B cell (primary cell): ENCODE results near the gene FAM227B. TPM values are rescaled to one million over a fixed set of nuclear protein-coding genes. Genes with fewer than 3 reads are reported as not detected.
"Not testable (repeated sequence)": the region's sequence is repeated elsewhere in the genome, so short reads cannot be mapped to it uniquely, and the experiment has no call there.

ENCODE experiments used
- ATAC-seq: fragments of 200-7000 bp; cut with Tn5 transposase; one replicate; pipeline ENCODE4 v1.10.0; 2021; ENCODE audit warnings: low read depth, mild to moderate bottlenecking, moderate number of reproducible peaks, moderate library complexity
- CTCF ChIA-PET: fragments of 350-600 bp; sonication (Branson Sonifier 250); formaldehyde crosslinking; loops from one replicate; lab custom pipeline; 2021; ENCODE audit warnings: antibody characterized with exemption, inconsistent platforms; lab: Charles Lee
- POLR2A ChIA-PET: fragments of 350-600 bp; sonication (Branson Sonifier 250); formaldehyde crosslinking; loops from one replicate; lab custom pipeline; 2021; ENCODE audit warnings: antibody characterized with exemption; lab: Charles Lee
- DNase-seq: peaks from one replicate; pipeline ENCODE4 v3.0.0; 2013
- H2AFZ ChIP-seq: 2 replicates; pipeline ENCODE4 v1.6.1; 2012; ENCODE audit warnings: mild to moderate bottlenecking, low read depth, low read length; ENCODE audit not compliant: insufficient read depth, poor library complexity, severe bottlenecking
- H3K27ac ChIP-seq, 2 donors: 1 replicate in 1 of 2; 2 replicates in 1 of 2; pipeline ENCODE4 v1.5.1; 2012 to 2013; ENCODE audit warnings: low read length in 2 of 2, mild to moderate bottlenecking in 2 of 2, moderate library complexity in 1 of 2
- H3K27me3 ChIP-seq, 4 experiments: fragments of 200-600 bp in 1 of 4; sonication (generic) in 1 of 4; replicated peaks in 1 of 4; 1 replicate in 2 of 4; 2 replicates in 2 of 4; pipeline versions ENCODE4 v1.6.1 to v1.7.0; 2013 to 2016; ENCODE audit warnings: low read length in 3 of 4, mild to moderate bottlenecking in 2 of 4, mixed read lengths in 1 of 4, moderate library complexity in 1 of 4; ENCODE audit not compliant: insufficient read depth in 4 of 4, control insufficient read depth in 3 of 4; ENCODE audit errors: control extremely low read depth in 1 of 4
- H3K36me3 ChIP-seq, 2 experiments: replicated peaks in 1 of 2; 1 replicate in 1 of 2; 2 replicates in 1 of 2; pipeline versions ENCODE4 v1.6.1 to v1.7.1; 2013; ENCODE audit warnings: low read length in 1 of 2; ENCODE audit not compliant: insufficient read depth in 2 of 2, control insufficient read depth in 1 of 2; ENCODE audit errors: control extremely low read depth in 1 of 2, extremely low read depth in 1 of 2
- H3K4me1 ChIP-seq, 2 donors: fragments of 200-600 bp in 1 of 2; sonication (generic) in 1 of 2; 1 replicate in 1 of 2; 2 replicates in 1 of 2; pipeline versions ENCODE4 v1.5.1 to v1.6.1; 2013 to 2017; ENCODE audit warnings: low read length in 2 of 2; ENCODE audit not compliant: control insufficient read depth in 2 of 2, insufficient read depth in 2 of 2
- H3K4me2 ChIP-seq: replicated peaks from 2 replicates; pipeline ENCODE3; 2012; ENCODE audit warnings: mild to moderate bottlenecking, low read depth, low read length; ENCODE audit not compliant: poor library complexity, severe bottlenecking
- H3K4me3 ChIP-seq, 5 experiments: fragments of 200-600 bp in 1 of 5; sonication (generic) in 1 of 5; 1 replicate in 3 of 5; 2 replicates in 2 of 5; pipeline versions ENCODE4 v1.5.1 to v1.7.0; 2011 to 2016; ENCODE audit warnings: low read length in 4 of 5, mild to moderate bottlenecking in 4 of 5, low read depth in 2 of 5, control low read depth in 1 of 5, moderate library complexity in 1 of 5; ENCODE audit not compliant: insufficient read depth in 1 of 5; ENCODE audit errors: control extremely low read depth in 1 of 5, extremely low read depth in 1 of 5
- H3K79me2 ChIP-seq: fragments of 200-600 bp; sonication (generic); one replicate; pipeline ENCODE4 v1.6.0; 2016; ENCODE audit warnings: low read length; ENCODE audit not compliant: control insufficient read depth, insufficient read depth
- H3K9ac ChIP-seq: fragments of 200-600 bp; sonication (generic); 2 replicates; pipeline ENCODE4 v1.6.1; 2017; ENCODE audit warnings: mild to moderate bottlenecking, low read length, moderate library complexity
- H3K9me3 ChIP-seq, 3 donors: one replicate each; pipeline versions ENCODE4 v1.6.1 to v1.7.1; 2013; ENCODE audit warnings: low read length in 2 of 3; ENCODE audit not compliant: control insufficient read depth in 2 of 3, insufficient read depth in 1 of 3; ENCODE audit errors: control extremely low read depth in 1 of 3
- H4K20me1 ChIP-seq: 2 replicates; pipeline ENCODE4 v1.6.0; 2012; ENCODE audit warnings: mild to moderate bottlenecking, low read length; ENCODE audit not compliant: insufficient read depth, control insufficient read depth, poor library complexity, severe bottlenecking
- H3K27ac Mint-ChIP-seq: one replicate; pipeline ENCODE4 v1.8.0; 2021; ENCODE audit warnings: mixed read lengths
- H3K27me3 Mint-ChIP-seq: one replicate; pipeline ENCODE4 v1.8.0; 2021; ENCODE audit warnings: mixed read lengths
- H3K4me1 Mint-ChIP-seq: one replicate; pipeline ENCODE4 v1.8.0; 2021; ENCODE audit warnings: mixed read lengths
- H3K4me3 Mint-ChIP-seq: one replicate; pipeline ENCODE4 v1.8.0; 2021; ENCODE audit warnings: mixed read lengths
- H3K9me3 Mint-ChIP-seq: one replicate; pipeline ENCODE4 v1.8.0; 2022; ENCODE audit warnings: mixed read lengths; ENCODE audit not compliant: insufficient read depth
- EZH2 ChIP-seq: IDR thresholded peaks from 2 replicates; pipeline ENCODE4 v1.6.1; 2012; ENCODE audit warnings: borderline replicate concordance, low read depth, mild to moderate bottlenecking, moderate library complexity, low read length; ENCODE audit not compliant: insufficient read depth, poor library complexity, severe bottlenecking
- WGBS: methylation state at CpG from one replicate; pipeline ENCODE4 v1.1.5; 2013; ENCODE audit warnings: missing lambda C conversion rate; ENCODE audit not compliant: insufficient coverage; 5-methylcytosine and 5-hydroxymethylcytosine counted together
- intact Hi-C: fragments of 100-400 bp; cut with micrococcal nuclease; formaldehyde crosslinking; loops from one replicate; pipeline ENCODE4 v1.10.0; 2022
- polyA plus RNA-seq: library from polyadenylated mRNA; depleted of rRNA; stranded (reverse); fragments of >200 nt; gene quantifications from 2 replicates; pipeline ENCODE4 v1.2.3, GENCODE V29; 2012
- total RNA-seq, 2 donors: library from RNA; stranded (reverse); fragments of 120-200 nt in 1 of 2; gene quantifications; 1 replicate in 1 of 2; 2 replicates in 1 of 2; pipeline versions ENCODE4 v1.2.3 to v1.2.4, GENCODE V29; 2013 to 2022
- TF ChIP-seq, protein P1 (sequence below): fragments of 200-600 bp; IDR thresholded peaks from one replicate; pipeline ENCODE4 v1.8.0; 2022; ENCODE audit warnings: antibody characterized with exemption, mild to moderate bottlenecking

Gene FAM227B
- total and polyA plus RNA-seq, 2 donors (not counting 1 experiment from before 2014, with no cell fraction given) = 5.6 to 8.9 TPM

DNA sequence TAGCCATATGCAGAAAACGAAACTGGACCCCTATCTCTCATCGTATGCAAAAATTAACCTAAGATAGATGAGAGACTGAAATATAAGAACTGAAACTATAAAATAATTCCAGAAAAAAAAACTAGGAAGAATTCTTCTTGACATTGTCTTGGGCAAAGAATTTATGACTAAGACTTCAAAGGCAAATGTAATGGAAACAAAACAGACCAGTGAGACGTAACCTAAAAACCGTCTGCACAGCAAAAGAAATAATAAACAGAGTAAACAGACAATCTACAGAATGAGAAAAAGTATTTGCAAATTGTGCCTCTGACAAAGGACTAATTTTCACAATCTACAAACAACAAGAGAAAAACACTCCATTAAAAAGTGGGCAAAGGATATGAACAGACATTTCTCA is 92.3 kb downstream of the FAM227B start:
- Mint-ChIP-seq H3K4me1 (no peaks in the 10 kb centered on the region), H3K4me3 (no peak overlapping the region), H3K9me3 (peaks cover 5% of the 10 kb centered on the region), H3K27me3 (peaks cover 20% of the 10 kb centered on the region), H3K27ac (no peak overlapping the region)
- Histone ChIP-seq H3K27me3 (no peaks in the 10 kb centered on the region), H3K4me3 (no peak overlapping the region), H2AFZ (no peak overlapping the region), H3K4me2 (no peak overlapping the region), H3K27ac (no peak overlapping the region), H3K36me3 (no peaks in the 10 kb centered on the region), H4K20me1 (no peaks in the 10 kb centered on the region), H3K9ac (no peak overlapping the region), H3K9me3 (peaks cover 0 to 7% (median 0%) of the 10 kb centered on the region in 3 donors), H3K79me2 (no peaks in the 10 kb centered on the region), H3K4me1 (no peaks in the 10 kb centered on the region)
- CTCF ChIA-PET = no interaction called here
- no peak for ATAC-seq
- no peak for TF ChIP-seq EZH2
- TF ChIP-seq, protein P1, sequence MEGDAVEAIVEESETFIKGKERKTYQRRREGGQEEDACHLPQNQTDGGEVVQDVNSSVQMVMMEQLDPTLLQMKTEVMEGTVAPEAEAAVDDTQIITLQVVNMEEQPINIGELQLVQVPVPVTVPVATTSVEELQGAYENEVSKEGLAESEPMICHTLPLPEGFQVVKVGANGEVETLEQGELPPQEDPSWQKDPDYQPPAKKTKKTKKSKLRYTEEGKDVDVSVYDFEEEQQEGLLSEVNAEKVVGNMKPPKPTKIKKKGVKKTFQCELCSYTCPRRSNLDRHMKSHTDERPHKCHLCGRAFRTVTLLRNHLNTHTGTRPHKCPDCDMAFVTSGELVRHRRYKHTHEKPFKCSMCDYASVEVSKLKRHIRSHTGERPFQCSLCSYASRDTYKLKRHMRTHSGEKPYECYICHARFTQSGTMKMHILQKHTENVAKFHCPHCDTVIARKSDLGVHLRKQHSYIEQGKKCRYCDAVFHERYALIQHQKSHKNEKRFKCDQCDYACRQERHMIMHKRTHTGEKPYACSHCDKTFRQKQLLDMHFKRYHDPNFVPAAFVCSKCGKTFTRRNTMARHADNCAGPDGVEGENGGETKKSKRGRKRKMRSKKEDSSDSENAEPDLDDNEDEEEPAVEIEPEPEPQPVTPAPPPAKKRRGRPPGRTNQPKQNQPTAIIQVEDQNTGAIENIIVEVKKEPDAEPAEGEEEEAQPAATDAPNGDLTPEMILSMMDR = no peak
- intact Hi-C loops = no loop called here
- POLR2A ChIA-PET = no interaction called here
- no CpG with 5 or more reads among the region's 4 CpGs for WGBS
- DNase-seq = no peak

DNA sequence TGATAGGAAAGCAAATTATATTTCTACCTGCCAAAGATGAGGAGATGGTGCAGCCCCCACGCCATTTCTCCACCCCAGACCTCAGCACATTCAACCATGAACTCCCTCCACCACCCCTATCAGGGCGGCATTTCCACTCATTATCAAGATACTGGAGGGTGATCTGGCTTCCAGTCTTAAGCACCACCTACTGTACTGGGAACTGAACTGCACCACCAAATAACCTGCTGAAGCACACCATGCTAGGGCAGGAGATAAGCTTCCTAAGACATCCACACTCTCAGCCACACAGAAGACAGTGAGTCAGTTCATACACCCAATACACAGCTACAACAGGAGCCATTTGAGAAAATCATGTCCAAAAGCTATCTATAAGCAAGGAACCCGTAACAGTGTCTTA is 98.8 kb downstream of the FAM227B start:
- TF ChIP-seq, protein P1 = no peak
- no peak for TF ChIP-seq EZH2
- Mint-ChIP-seq H3K27ac (no peak overlapping the region), H3K4me3 (no peak overlapping the region), H3K9me3 (peaks cover 8% of the 10 kb centered on the region), H3K4me1 (no peaks in the 10 kb centered on the region), H3K27me3 (peaks cover 26% of the 10 kb centered on the region)
- Histone ChIP-seq H3K27me3 (peaks cover 0 to 2% (median 0%) of the 10 kb centered on the region in 4 experiments), H3K9me3 (peaks cover 0 to 30% (median 0%) of the 10 kb centered on the region in 3 donors), H3K27ac (no peak overlapping the region), H3K79me2 (no peaks in the 10 kb centered on the region), H3K4me1 (no peaks in the 10 kb centered on the region), H2AFZ (no peak overlapping the region), H3K4me2 (no peak overlapping the region), H4K20me1 (no peaks in the 10 kb centered on the region), H3K36me3 (no peaks in the 10 kb centered on the region), H3K4me3 (no peak overlapping the region), H3K9ac (no peak overlapping the region)
- POLR2A ChIA-PET = no interaction called here
- ATAC-seq = no peak
- intact Hi-C loops = no loop called here
- CTCF ChIA-PET = no interaction called here
- DNase-seq = no peak
- WGBS = 79% methylated on average over 2 of the region's 3 CpGs

DNA sequence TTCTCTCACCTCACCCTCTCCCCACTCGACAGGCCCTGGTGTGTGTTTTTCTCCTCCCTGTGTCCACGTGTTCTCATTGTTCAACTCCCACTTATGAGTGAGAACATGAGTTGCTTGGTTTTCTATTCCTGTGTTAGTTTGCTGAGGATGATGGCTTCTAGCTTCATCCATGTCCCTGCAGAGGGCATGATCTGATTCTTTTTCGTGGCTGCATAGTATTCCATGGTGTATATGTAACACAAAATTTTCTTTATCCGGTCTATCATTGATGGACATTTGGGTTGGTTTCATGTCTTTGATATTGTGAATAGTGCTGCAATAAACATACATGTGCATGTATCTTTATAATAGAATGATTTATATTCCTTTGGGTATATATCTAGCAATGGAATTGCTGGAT is 107.9 kb downstream of the FAM227B start:
- POLR2A ChIA-PET, H3K4me3 ChIP-seq, intact Hi-C loops, H3K9me3 ChIP-seq, H4K20me1 ChIP-seq, H3K79me2 ChIP-seq, H3K4me1 Mint-ChIP-seq, H3K27me3 ChIP-seq, ATAC-seq, H3K4me2 ChIP-seq, H3K27me3 Mint-ChIP-seq, DNase-seq, H3K27ac ChIP-seq, H3K9me3 Mint-ChIP-seq, H3K4me3 Mint-ChIP-seq, H3K9ac ChIP-seq, H3K4me1 ChIP-seq, H3K27ac Mint-ChIP-seq, H2AFZ ChIP-seq, CTCF ChIA-PET, H3K36me3 ChIP-seq: not testable (repeated sequence)
- no CpG with 5 or more reads among the region's 4 CpGs for WGBS
